SKM-1 treated with dmso at 0.1 percent for 144 hours (cell line): ENCODE measurements around the gene CCDC97.
"Not testable (repeated sequence)": the region's sequence is repeated elsewhere in the genome, so short reads cannot be mapped to it uniquely, and the experiment has no call there.

Source experiments
- DNase-seq: peaks from one replicate; lab custom pipeline; 2025; ENCODE audit not compliant: unreplicated experiment; lab: John Stamatoyannopoulos, UW

CCDC97 gene

GRCh38 chr19:41310033-41310831 lies at the start of gene CCDC97:
Gene CCDC97, plus strand, starts transcription at chr19:41310172. Its CDS starts 139 bp downstream, at chr19:41310311.
- peak; percentile 70 for DNase-seq

- no peak for DNase-seq
These were observed 48.3 kb upstream of the CCDC97 start for GRCh38 chr19:41261474-41262190.

- DNase-seq, result no peak
These were observed 46.7 kb upstream of the CCDC97 start for GRCh38 chr19:41263042-41263849.

GRCh38 chr19:41263850-41264580 lies 46.0 kb upstream of the CCDC97 start, which contains the start of gene HNRNPUL1:
Gene HNRNPUL1, plus strand, starts transcription at chr19:41264372. Its CDS starts 132 bp downstream, at chr19:41264504.
- DNase-seq, result peak; percentile 100

GRCh38 chr19:41264581-41265394 lies 45.2 kb upstream of the CCDC97 start:
- no peak for DNase-seq

- DNase-seq, result no peak
These were observed 44.4 kb upstream of the CCDC97 start for GRCh38 chr19:41265395-41266153.

- no peak for DNase-seq
These were observed 40.9 kb upstream of the CCDC97 start for GRCh38 chr19:41269055-41269454.

GRCh38 chr19:41269571-41269970 lies 40.4 kb upstream of the CCDC97 start:
- no peak for DNase-seq

GRCh38 chr19:41273076-41273475 lies 36.9 kb upstream of the CCDC97 start:
- DNase-seq, result no peak

GRCh38 chr19:41274802-41275201 lies 35.2 kb upstream of the CCDC97 start:
- no peak for DNase-seq

GRCh38 chr19:41276231-41276630 lies 33.7 kb upstream of the CCDC97 start:
- no peak for DNase-seq

- DNase-seq, result no peak
These were observed 31.5 kb upstream of the CCDC97 start for GRCh38 chr19:41278478-41278877.

GRCh38 chr19:41288673-41289530 lies 21.1 kb upstream of the CCDC97 start:
- DNase-seq, result no peak

GRCh38 chr19:41289814-41290213 lies 20.2 kb upstream of the CCDC97 start:
- DNase-seq, result not testable (repeated sequence)

- no peak for DNase-seq
These were observed 15.6 kb upstream of the CCDC97 start for GRCh38 chr19:41294393-41294792.

GRCh38 chr19:41295499-41295898 lies 14.5 kb upstream of the CCDC97 start:
- DNase-seq, result no peak

- no peak for DNase-seq
These were observed 13.5 kb upstream of the CCDC97 start for GRCh38 chr19:41296433-41296871.
